ENCODE results near the gene LPP. TPM values are rescaled to one million over a fixed set of nuclear protein-coding genes. Genes with fewer than 3 reads are reported as not detected.

Gene LPP
- total and polyA plus RNA-seq, 9 of the 15 experiments (the other 6 are each of a cell fraction or from before 2014, with no cell fraction given) = 0.07 to 0.18 TPM; not detected in 7

- no peak for TF ChIP-seq RREB1 (CRISPR knock-in tag; IDR thresholded peaks at IDR 0.05)
These were observed 502.4 kb downstream of the LPP start (continued) for GRCh38 chr3:188656196-188656982.

GRCh38 chr3:188658606-188659005, 504.6 kb downstream of the LPP start:
- FAIRE-seq (no peak), DNase-seq (ENCODE audit: extremely low read depth in 1 of 4, low spot score in 3 of 4) (no peak), ATAC-seq (no peak)
- no peaks in the 10 kb centered on the region for H3K9me3 ChIP-seq (replicated peaks; ENCODE audit: control insufficient read depth, insufficient read depth, low read depth, low read length)
- no peak overlapping the region for H3K27ac ChIP-seq (ENCODE audit: extremely low read depth, low read depth, low read length)
- no peaks in the 10 kb centered on the region for H3K4me1 ChIP-seq (replicated peaks in 1 of 2; ENCODE audit: control insufficient read depth in 2 of 2, insufficient read depth in 2 of 2, low read length in 2 of 2)
- no peak overlapping the region for H3K9ac ChIP-seq (ENCODE audit: insufficient read depth in 1 of 2, low read depth in 2 of 2, low read length in 2 of 2)
- no peaks in the 10 kb centered on the region for H3K27me3 ChIP-seq (ENCODE audit: control insufficient read depth in 2 of 2, insufficient read depth in 2 of 2, low read length in 2 of 2)
- no peaks in the 10 kb centered on the region for H4K20me1 ChIP-seq (replicated peaks; ENCODE audit: control insufficient read depth, insufficient read depth, low read length)
- H3K4me2 ChIP-seq (ENCODE audit: insufficient read depth, low read length) = no peak overlapping the region
- no peaks in the 10 kb centered on the region for H3K9me1 ChIP-seq (ENCODE audit: control insufficient read depth, insufficient read depth, low read length)
- 0% methylated on average over 1 of the region's 1 CpG for WGBS (ENCODE audit: insufficient coverage, low coverage, missing lambda C conversion rate)
- no peak overlapping the region for H2AFZ ChIP-seq (ENCODE audit: low read depth, low read length)
- H3K4me3 ChIP-seq = no peak overlapping the region
- ChIA-PET POLR2A (no interaction called here), CTCF (ENCODE audit: low intra/inter-chr PET ratio) (no interaction called here)
- in situ Hi-C loops (cut with MboI) (no loop called here), intact Hi-C loops (cut with micrococcal nuclease) (no loop called here)
- no peaks in the 10 kb centered on the region for H3K79me2 ChIP-seq (ENCODE audit: control insufficient read depth, insufficient read depth, low read length)
- no TSS peak for BruUV-seq (replicated peaks)
- no peaks in the 10 kb centered on the region for H3K36me3 ChIP-seq (ENCODE audit: control insufficient read depth, insufficient read depth, low read length)
- TF ChIP-seq TAF9B (IDR thresholded peaks at IDR 0.05; ENCODE audit: partially characterized antibody) = no peak
- TF ChIP-seq ZNF354B (CRISPR knock-in tag; IDR thresholded peaks at IDR 0.05) = no peak
- no peak for TF ChIP-seq SRSF9 (IDR thresholded peaks at IDR 0.05; ENCODE audit: borderline replicate concordance, low read depth, low read length)
- TF ChIP-seq ZNF77 (CRISPR knock-in tag; IDR thresholded peaks at IDR 0.05) = no peak
- TF ChIP-seq ZEB2 (IDR thresholded peaks at IDR 0.05) = no peak
- TF ChIP-seq TARDBP (IDR thresholded peaks at IDR 0.05) = no peak
- no peak for TF ChIP-seq NR2C2 (CRISPR knock-in tag; IDR thresholded peaks at IDR 0.05)
- TF ChIP-seq NR2C2 (tag; IDR thresholded peaks at IDR 0.05) = no peak
- no peak for TF ChIP-seq PBX2 (CRISPR knock-in tag; IDR thresholded peaks at IDR 0.05; ENCODE audit: low read depth)
- TF ChIP-seq PBX2 (tag; conservative IDR thresholded peaks at IDR 0.05; ENCODE audit: low read depth) = no peak
- TF ChIP-seq SMAD4 (CRISPR knock-in tag; conservative IDR thresholded peaks at IDR 0.05) = no peak
- no peak for TF ChIP-seq RBBP5 (IDR thresholded peaks at IDR 0.05; ENCODE audit: borderline replicate concordance, insufficient read depth, low read length, poor library complexity, severe bottlenecking)
- no peak for TF ChIP-seq KLF16 (IDR thresholded peaks at IDR 0.05)

Measured in K562 (cell line).